CD14-positive monocyte (primary cell): ENCODE data around the gene MYH9. TPM values are rescaled to one million over a fixed set of nuclear protein-coding genes. Genes with fewer than 3 reads are reported as not detected.
A peak's percentile ranks its signal among the peaks of the same experiment; 100 is the strongest.

ENCODE experiments used
- DNase-seq, 3 donors: peaks; one replicate each; pipeline ENCODE4 v3.0.0-alpha.2; 2011 to 2022
- H2AFZ ChIP-seq: 2 replicates; pipeline ENCODE4 v1.6.0; 2012; ENCODE audit warnings: mild to moderate bottlenecking, low read depth, low read length, inconsistent platforms; ENCODE audit not compliant: insufficient read depth, poor library complexity, severe bottlenecking
- H3K27ac ChIP-seq, 2 donors: 1 replicate in 1 of 2; 2 replicates in 1 of 2; pipeline ENCODE4 v1.5.1; 2012 to 2013; ENCODE audit warnings: low read length in 2 of 2, control low read depth in 1 of 2, inconsistent platforms in 1 of 2, low read depth in 1 of 2, mild to moderate bottlenecking in 1 of 2
- H3K27me3 ChIP-seq, 2 donors: one replicate each; pipeline versions ENCODE4 v1.6.0 to v1.6.1; 2011 to 2013; ENCODE audit warnings: low read length in 2 of 2; ENCODE audit not compliant: control insufficient read depth in 2 of 2, insufficient read depth in 2 of 2
- H3K36me3 ChIP-seq, 2 donors: replicated peaks in 1 of 2; 1 replicate in 1 of 2; 2 replicates in 1 of 2; pipeline versions ENCODE4 v1.5.1 to v1.6.1; 2012 to 2013; ENCODE audit warnings: low read length in 2 of 2, control low read depth in 1 of 2, inconsistent platforms in 1 of 2, mild to moderate bottlenecking in 1 of 2; ENCODE audit not compliant: insufficient read depth in 2 of 2, control insufficient read depth in 1 of 2
- H3K4me1 ChIP-seq, 2 donors: 1 replicate in 1 of 2; 2 replicates in 1 of 2; pipeline versions ENCODE4 v1.5.1 to v1.6.1; 2012 to 2013; ENCODE audit warnings: low read length in 2 of 2, control low read depth in 1 of 2, inconsistent platforms in 1 of 2, mild to moderate bottlenecking in 1 of 2, moderate library complexity in 1 of 2; ENCODE audit not compliant: insufficient read depth in 2 of 2, control insufficient read depth in 1 of 2
- H3K4me2 ChIP-seq: replicated peaks from 2 replicates; pipeline ENCODE3; 2012; ENCODE audit warnings: low read length, moderate library complexity, mild to moderate bottlenecking; ENCODE audit not compliant: poor library complexity, severe bottlenecking; ENCODE audit errors: extremely low read depth
- H3K4me3 ChIP-seq, 3 experiments: fragments of 200-600 bp in 1 of 3; sonication (generic) in 1 of 3; replicated peaks in 1 of 3; 1 replicate in 2 of 3; 2 replicates in 1 of 3; pipeline ENCODE4 v1.5.1; 2011 to 2013; ENCODE audit warnings: low read length in 3 of 3, mild to moderate bottlenecking in 3 of 3, control low read depth in 2 of 3, low read depth in 2 of 3, inconsistent platforms in 1 of 3, moderate library complexity in 1 of 3
- H3K79me2 ChIP-seq: 2 replicates; pipeline ENCODE4 v1.6.0; 2012; ENCODE audit warnings: mild to moderate bottlenecking, control low read depth, inconsistent platforms, low read length, moderate library complexity; ENCODE audit not compliant: insufficient read depth
- H3K9ac ChIP-seq: 2 replicates; pipeline ENCODE4 v1.6.0; 2017; ENCODE audit warnings: low read length, mild to moderate bottlenecking; ENCODE audit not compliant: insufficient read depth, poor library complexity, severe bottlenecking
- H3K9me3 ChIP-seq, 2 donors: replicated peaks in 1 of 2; 1 replicate in 1 of 2; 2 replicates in 1 of 2; pipeline versions ENCODE4 v1.5.1 to v1.6.1; 2012 to 2013; ENCODE audit warnings: low read length in 2 of 2, control low read depth in 1 of 2; ENCODE audit not compliant: control insufficient read depth in 1 of 2, insufficient read depth in 1 of 2
- H4K20me1 ChIP-seq: 2 replicates; pipeline ENCODE4 v1.6.0; 2012; ENCODE audit warnings: mild to moderate bottlenecking, low read length, control low read depth, moderate library complexity; ENCODE audit not compliant: insufficient read depth
- H3K27ac Mint-ChIP-seq, 7 donors: one replicate each; pipeline ENCODE4 v1.8.0; 2020; ENCODE audit warnings: mild to moderate bottlenecking in 7 of 7, mixed read lengths in 7 of 7, moderate library complexity in 6 of 7, inconsistent platforms in 2 of 7
- H3K27me3 Mint-ChIP-seq, 3 donors: one replicate each; pipeline ENCODE4 v1.8.0; 2021 to 2022; ENCODE audit warnings: low read depth in 3 of 3, mild to moderate bottlenecking in 3 of 3, mixed read lengths in 3 of 3, moderate library complexity in 3 of 3, inconsistent platforms in 1 of 3
- H3K36me3 Mint-ChIP-seq, 2 donors: one replicate each; pipeline ENCODE4 v1.8.0; 2020; ENCODE audit warnings: mixed read lengths in 2 of 2, inconsistent platforms in 1 of 2, mild to moderate bottlenecking in 1 of 2
- H3K4me1 Mint-ChIP-seq: one replicate; pipeline ENCODE4 v1.8.0; 2020; ENCODE audit warnings: mild to moderate bottlenecking, mixed read lengths
- H3K4me3 Mint-ChIP-seq, 2 donors: one replicate each; pipeline ENCODE4 v1.8.0; 2020; ENCODE audit warnings: mild to moderate bottlenecking in 2 of 2, mixed read lengths in 2 of 2, moderate library complexity in 1 of 2
- H3K9me3 Mint-ChIP-seq, 7 donors: one replicate each; pipeline ENCODE4 v1.8.0; 2020 to 2022; ENCODE audit warnings: mixed read lengths in 7 of 7, mild to moderate bottlenecking in 6 of 7, moderate library complexity in 6 of 7, inconsistent platforms in 2 of 7
- CTCF ChIP-seq: fragments of 200-600 bp; IDR thresholded peaks from one replicate; pipeline ENCODE4 v1.8.0; 2022; ENCODE audit warnings: antibody characterized with exemption, mild to moderate bottlenecking
- WGBS: methylation state at CpG from one replicate; pipeline ENCODE4 v1.1.5; 2013; ENCODE audit warnings: missing lambda C conversion rate; ENCODE audit not compliant: insufficient coverage; 5-methylcytosine and 5-hydroxymethylcytosine counted together
- intact Hi-C, 2 donors: fragments of 100-400 bp; cut with micrococcal nuclease; formaldehyde crosslinking; loops; one replicate each; pipeline versions ENCODE4 v1.15.0 to v1.15.1; 2023
- polyA plus RNA-seq, 3 donors: library from polyadenylated mRNA; depleted of rRNA in 1 of 3; unstranded in 2 of 3; stranded (reverse) in 1 of 3; fragments of 300-500 nt in 2 of 3; fragments of >200 nt in 1 of 3; fragmentation: Illumina TruSeq in 2 of 3; gene quantifications; 1 replicate in 2 of 3; 2 replicates in 1 of 3; pipeline ENCODE4 v1.2.3, GENCODE V29; 2012 to 2021

Gene MYH9
- polyA plus RNA-seq, 3 donors = 35.6 to 163 (median 79.5) TPM

GRCh38 chr22:36399472-36399778, 11.7 kb upstream of the MYH9 start:
- peaks cover 0 to 3% (median 0%) of the 10 kb centered on the region in 3 donors for H3K27me3 Mint-ChIP-seq

More at GRCh38 chr22:36399472-36399778, 11.7 kb upstream of the MYH9 start:
- WGBS = 0% methylated on average over 2 of the region's 3 CpGs
- Histone ChIP-seq H2AFZ (no peak overlapping the region), H3K9ac (no peak overlapping the region), H3K9me3 (no peaks in the 10 kb centered on the region), H3K4me1 (peaks cover 90 to 100% of the 10 kb centered on the region in 2 donors), H3K4me2 (peak overlapping the region; percentile 69), H3K79me2 (peaks cover 7% of the 10 kb centered on the region), H4K20me1 (no peaks in the 10 kb centered on the region), H3K4me3 (peak overlapping the region in 1 of 3 experiments; percentile 57), H3K36me3 (no peaks in the 10 kb centered on the region), H3K27ac (peak overlapping the region; percentile 2 to 64), H3K27me3 (no peaks in the 10 kb centered on the region)
- H3K9me3 Mint-ChIP-seq = peaks cover 0 to 2% (median 0%) of the 10 kb centered on the region in 7 donors
- peak in 2 of 3 donors; percentile 43 for DNase-seq
- H3K27ac Mint-ChIP-seq = peak overlapping the region; percentile 48 to 87 (median 73)
- peaks cover 5 to 9% of the 10 kb centered on the region in 2 donors for H3K36me3 Mint-ChIP-seq
- intact Hi-C loops = loop anchor here in 1 of 2 donors (5.0 kb wide), 1 partner anchor 48 kb away; no protein-coding TSS in a partner anchor
- peak overlapping the region; percentile 8 to 51 for H3K4me3 Mint-ChIP-seq
- no peak for TF ChIP-seq CTCF
- peaks cover 84% of the 10 kb centered on the region for H3K4me1 Mint-ChIP-seq
